IMR-90 (cell line): Measurements from ENCODE around the gene ZNF467. TPM values are rescaled to one million over a fixed set of nuclear protein-coding genes. Genes with fewer than 3 reads are reported as not detected.

Experiments used
- ATAC-seq: fragments of 200-7000 bp; cut with Tn5 transposase; 2 replicates; pipeline ENCODE4 v1.9.1; 2020; ENCODE audit warnings: low read depth, mild to moderate bottlenecking, moderate library complexity
- BruUV-seq: library from RNA; stranded (reverse); fragments of 400-500 nt; replicated peaks from 2 replicates; lab custom pipeline; 2021; lab: Mats Ljungman, UMichigan
- CTCF ChIA-PET: fragments of 300-600 bp; formaldehyde crosslinking; extraction: SDS; loops from one replicate; lab custom pipeline; 2021; ENCODE audit warnings: antibody characterized with exemption; lab: Yijun Ruan, JAX
- POLR2A ChIA-PET: fragments of 300-600 bp; sonication (Branson Sonifier 250); formaldehyde crosslinking; loops from one replicate; lab custom pipeline; 2022; ENCODE audit warnings: antibody characterized with exemption; ENCODE audit not compliant: unreplicated experiment; lab: Charles Lee
- DNase-seq: peaks from one replicate; pipeline ENCODE4 v3.0.0; 2013
- H2AFZ ChIP-seq: replicated peaks from 2 replicates; pipeline ENCODE3; 2013; ENCODE audit warnings: low read length, mild to moderate bottlenecking; ENCODE audit not compliant: poor library complexity
- H2AK5ac ChIP-seq: 2 replicates; pipeline ENCODE4 v1.6.1; 2013; ENCODE audit warnings: low read depth, low read length, inconsistent platforms
- H2AK9ac ChIP-seq: replicated peaks from 2 replicates; pipeline ENCODE3; 2013; ENCODE audit warnings: mild to moderate bottlenecking, low read depth, low read length, moderate library complexity; ENCODE audit not compliant: poor library complexity
- H2BK120ac ChIP-seq: 2 replicates; pipeline ENCODE4 v1.6.1; 2013; ENCODE audit warnings: low read depth, low read length, inconsistent platforms
- H2BK15ac ChIP-seq: 3 replicates; pipeline ENCODE4 v1.6.1; 2013; ENCODE audit warnings: low read depth, low read length, inconsistent platforms
- H2BK20ac ChIP-seq: 2 replicates; pipeline ENCODE4 v1.6.1; 2013; ENCODE audit warnings: low read depth, mild to moderate bottlenecking, inconsistent platforms, low read length, moderate library complexity
- H2BK5ac ChIP-seq: 2 replicates; pipeline ENCODE4 v1.6.1; 2013; ENCODE audit warnings: mild to moderate bottlenecking, low read depth, low read length, inconsistent platforms; ENCODE audit not compliant: poor library complexity, severe bottlenecking
- H3K14ac ChIP-seq: replicated peaks from 2 replicates; pipeline ENCODE4 v1.6.1; 2013; ENCODE audit warnings: low read depth, low read length, inconsistent platforms
- H3K18ac ChIP-seq: 2 replicates; pipeline ENCODE4 v1.6.1; 2013; ENCODE audit warnings: low read depth, low read length, control low read depth
- H3K23ac ChIP-seq: 2 replicates; pipeline ENCODE4 v1.6.1; 2013; ENCODE audit warnings: low read depth, low read length, inconsistent platforms
- H3K27ac ChIP-seq: 2 replicates; pipeline ENCODE4 v1.5.1; 2013; ENCODE audit warnings: mild to moderate bottlenecking, control low read depth, low read length; ENCODE audit not compliant: insufficient read depth
- H3K27me3 ChIP-seq: 2 replicates; pipeline ENCODE4 v1.6.1; 2013; ENCODE audit warnings: low read length; ENCODE audit not compliant: control insufficient read depth, insufficient read depth
- H3K36me3 ChIP-seq: 2 replicates; pipeline ENCODE4 v1.6.1; 2013; ENCODE audit warnings: low read length, mixed read lengths; ENCODE audit not compliant: control insufficient read depth, insufficient read depth
- H3K4ac ChIP-seq: 2 replicates; pipeline ENCODE4 v1.6.1; 2013; ENCODE audit warnings: low read depth, low read length, inconsistent platforms
- H3K4me1 ChIP-seq: 2 replicates; pipeline ENCODE4 v1.6.1; 2013; ENCODE audit warnings: low read length, mixed read lengths; ENCODE audit not compliant: control insufficient read depth, insufficient read depth
- H3K4me2 ChIP-seq: 2 replicates; pipeline ENCODE4 v1.6.1; 2013; ENCODE audit warnings: low read depth, mild to moderate bottlenecking, control low read depth, low read length, moderate library complexity
- H3K4me3 ChIP-seq: 2 replicates; pipeline ENCODE4 v1.5.1; 2013; ENCODE audit warnings: low read depth, mild to moderate bottlenecking, control low read depth, low read length, moderate library complexity; ENCODE audit not compliant: insufficient read depth
- H3K56ac ChIP-seq: 2 replicates; pipeline ENCODE4 v1.6.1; 2013; ENCODE audit warnings: low read length, inconsistent platforms; ENCODE audit not compliant: insufficient read depth; ENCODE audit errors: extremely low read depth
- H3K79me1 ChIP-seq, 2 experiments: 2 replicates each; pipeline ENCODE4 v1.6.1; 2013; ENCODE audit warnings: low read length in 2 of 2, inconsistent platforms in 1 of 2, low read depth in 1 of 2
- H3K9ac ChIP-seq: 2 replicates; pipeline ENCODE4 v1.6.1; 2013; ENCODE audit warnings: low read depth, low read length, control low read depth
- H3K9me1 ChIP-seq: 2 replicates; pipeline ENCODE4 v1.6.1; 2013; ENCODE audit warnings: low read length, inconsistent platforms; ENCODE audit not compliant: insufficient read depth
- H3K9me3 ChIP-seq: 2 replicates; pipeline ENCODE4 v1.6.1; 2013; ENCODE audit warnings: low read length; ENCODE audit not compliant: control insufficient read depth, insufficient read depth
- H4K20me1 ChIP-seq: 2 replicates; pipeline ENCODE4 v1.6.1; 2013; ENCODE audit warnings: low read length, inconsistent platforms; ENCODE audit not compliant: insufficient read depth
- H4K5ac ChIP-seq: 2 replicates; pipeline ENCODE4 v1.6.1; 2013; ENCODE audit warnings: mild to moderate bottlenecking, low read depth, low read length, control low read depth
- H4K8ac ChIP-seq, 2 experiments: 2 replicates each; pipeline ENCODE4 v1.6.1; 2013; ENCODE audit warnings: low read depth in 2 of 2, low read length in 2 of 2, control low read depth in 1 of 2, inconsistent platforms in 1 of 2
- H4K91ac ChIP-seq: 2 replicates; pipeline ENCODE4 v1.6.1; 2013; ENCODE audit warnings: low read depth, low read length, inconsistent platforms; ENCODE audit not compliant: insufficient read depth
- BHLHE40 ChIP-seq: fragments of 150-350 bp; IDR thresholded peaks from 2 replicates; pipeline ENCODE4 v1.6.1; 2016; ENCODE audit warnings: mild to moderate bottlenecking, low read depth, low read length
- CEBPB ChIP-seq: IDR thresholded peaks from 2 replicates; pipeline ENCODE4 v1.6.1; 2012; ENCODE audit warnings: low read depth, low read length, improper control_type of control experiment
- CHD1 ChIP-seq: IDR thresholded peaks from 2 replicates; pipeline ENCODE4 v1.6.1; 2012; ENCODE audit warnings: low read depth, low read length, improper control_type of control experiment
- CTCF ChIP-seq: conservative IDR thresholded peaks from 2 replicates; pipeline ENCODE4 v1.5.1; 2012; ENCODE audit warnings: mild to moderate bottlenecking, low read depth, low read length, improper control_type of control experiment
- ELK1 ChIP-seq: fragments of 150-350 bp; IDR thresholded peaks from 2 replicates; pipeline ENCODE4 v1.6.1; 2016; ENCODE audit warnings: low read depth, mild to moderate bottlenecking, low read length, moderate library complexity, borderline replicate concordance
- FOS ChIP-seq: fragments of 150-350 bp; IDR thresholded peaks from 2 replicates; pipeline ENCODE4 v1.6.1; 2016; ENCODE audit warnings: low read depth, low read length
- MAFK ChIP-seq: IDR thresholded peaks from 2 replicates; pipeline ENCODE4 v1.6.1; 2012; ENCODE audit warnings: low read depth, low read length, improper control_type of control experiment
- MAZ ChIP-seq: IDR thresholded peaks from 2 replicates; pipeline ENCODE4 v1.6.1; 2012; ENCODE audit warnings: low read depth, mild to moderate bottlenecking, low read length, improper control_type of control experiment, moderate library complexity, borderline replicate concordance
- MXI1 ChIP-seq: IDR thresholded peaks from 2 replicates; pipeline ENCODE4 v1.6.1; 2012; ENCODE audit warnings: low read depth, mild to moderate bottlenecking, low read length, moderate library complexity, borderline replicate concordance
- NFE2L2 ChIP-seq: fragments of 150-350 bp; IDR thresholded peaks from 2 replicates; pipeline ENCODE4 v1.6.1; 2016; ENCODE audit warnings: low read depth, mild to moderate bottlenecking, low read length
- POLR2A ChIP-seq: IDR thresholded peaks from 2 replicates; pipeline ENCODE4 v1.6.1; 2012; ENCODE audit warnings: mild to moderate bottlenecking, low read depth, low read length
- RAD21 ChIP-seq: IDR thresholded peaks from 2 replicates; pipeline ENCODE4 v1.6.1; 2012; ENCODE audit warnings: low read length, improper control_type of control experiment
- RCOR1 ChIP-seq: IDR thresholded peaks from 2 replicates; pipeline ENCODE4 v1.6.1; 2012; ENCODE audit warnings: mild to moderate bottlenecking, low read length, improper control_type of control experiment; ENCODE audit not compliant: insufficient replicate concordance
- RFX5 ChIP-seq: IDR thresholded peaks from 2 replicates; pipeline ENCODE4 v1.8.0; 2012; ENCODE audit warnings: low read depth, mild to moderate bottlenecking, low read length, moderate library complexity
- SMC3 ChIP-seq: fragments of 150-350 bp; IDR thresholded peaks from 2 replicates; pipeline ENCODE4 v1.6.1; 2016; ENCODE audit warnings: low read depth, mild to moderate bottlenecking, antibody characterized with exemption, low read length, moderate library complexity
- USF2 ChIP-seq: fragments of 150-350 bp; IDR thresholded peaks from 2 replicates; pipeline ENCODE4 v1.6.1; 2017; ENCODE audit warnings: mild to moderate bottlenecking, antibody characterized with exemption, low read length, low read depth
- WGBS, 2 experiments: methylation state at CpG; one replicate each; pipeline versions ENCODE4 v1.1.5 to v1.1.7; 2013; ENCODE audit warnings: missing lambda C conversion rate in 2 of 2; ENCODE audit not compliant: insufficient read length in 1 of 2; ENCODE audit errors: extremely low coverage in 2 of 2; 5-methylcytosine and 5-hydroxymethylcytosine counted together
- dilution Hi-C: fragments of 300-500 bp; cut with HindIII; formaldehyde crosslinking; loops from one replicate; pipeline ENCODE4 v1.14.3; 2018; ENCODE audit warnings: low sequenced_read_pairs; ENCODE audit not compliant: unreplicated experiment
- in situ Hi-C: fragments of 300-500 bp; cut with MboI; formaldehyde crosslinking; loops from 3 replicates; pipeline ENCODE4 v1.14.3; 2019; ENCODE audit warnings: low sequenced_read_pairs, inconsistent platforms, mixed read lengths
- intact Hi-C: fragments of 100-400 bp; cut with micrococcal nuclease; formaldehyde crosslinking; loops from 2 replicates; pipeline ENCODE4 v1.10.0; 2022
- polyA plus RNA-seq, 3 experiments: library from polyadenylated mRNA; depleted of rRNA; stranded (reverse); fragments of >200 nt; gene quantifications; 2 replicates each; pipeline ENCODE4 v1.2.3, GENCODE V29; 2012; ENCODE audit warnings: low replicate concordance in 1 of 3
- total RNA-seq: library from RNA; depleted of rRNA; stranded (reverse); fragments of >200 nt; gene quantifications from 2 replicates; pipeline ENCODE4 v1.2.3, GENCODE V29; 2012

Gene ZNF467
- total and polyA plus RNA-seq, 2 of the 4 experiments (the other 2 are of a cell fraction): 0.67 TPM; not detected in 1

- in situ Hi-C loops: no loop called here
- CTCF ChIA-PET: interaction anchor here (0.5 kb wide), 1 partner anchor 17 kb away, joined by 3 read pairs; a partner anchor contains a TSS
Measured at GRCh38 chr7:149732111-149732561, 41.3 kb downstream of the ZNF467 start.

More at GRCh38 chr7:149732111-149732561, 41.3 kb downstream of the ZNF467 start:
- Histone ChIP-seq H3K4me1 (no peaks in the 10 kb centered on the region), H3K9ac (no peak overlapping the region), H3K36me3 (peaks cover 35% of the 10 kb centered on the region), H2AK9ac (no peak overlapping the region), H4K20me1 (no peaks in the 10 kb centered on the region), H2BK120ac (no peak overlapping the region), H3K56ac (no peak overlapping the region), H3K23ac (no peak overlapping the region), H3K4me2 (no peak overlapping the region), H2AK5ac (no peak overlapping the region), H3K9me3 (no peaks in the 10 kb centered on the region), H3K9me1 (no peaks in the 10 kb centered on the region; the same call in 1 of the 2 replicates), H3K18ac (no peak overlapping the region), H3K4me3 (no peak overlapping the region), H3K14ac (no peak overlapping the region), H4K91ac (no peak overlapping the region), H2BK5ac (no peak overlapping the region), H2AFZ (no peak overlapping the region), H2BK15ac (no peak overlapping the region), H3K27me3 (peaks cover 1% of the 10 kb centered on the region; the same call in 1 of the 2 replicates), H3K79me1 (no peaks in the 10 kb centered on the region), H3K27ac (no peak overlapping the region), H2BK20ac (no peak overlapping the region), H4K8ac (no peak overlapping the region), H4K5ac (no peak overlapping the region), H3K4ac (no peak overlapping the region)
- no peak for TF ChIP-seq SMC3
- no peak for TF ChIP-seq USF2
- TF ChIP-seq CEBPB: no peak
- TF ChIP-seq NFE2L2: no peak
- TF ChIP-seq ELK1: no peak
- TF ChIP-seq POLR2A: no peak
- no peak for TF ChIP-seq RCOR1
- TF ChIP-seq CTCF: no peak
- no peak for TF ChIP-seq RAD21
- TF ChIP-seq CHD1: no peak
- no peak for TF ChIP-seq FOS
- no peak for TF ChIP-seq MAFK
- TF ChIP-seq RFX5: no peak
- no peak for TF ChIP-seq BHLHE40
- no peak for TF ChIP-seq MAZ
- TF ChIP-seq MXI1: no peak
- intact Hi-C loops (no loop called here), dilution Hi-C loops (no loop called here)
- DNase-seq (no peak), ATAC-seq (no peak)
- BruUV-seq: no TSS peak
- WGBS, 2 experiments: 92% methylated on average over 5 of the region's 10 CpGs; no CpG with 5 or more reads in 1 of the 2 experiments
- POLR2A ChIA-PET: no interaction called here
